WTC11 (cell line): ENCODE results near the gene MATR3. TPM values are rescaled to one million over a fixed set of nuclear protein-coding genes. Genes with fewer than 3 reads are reported as not detected.
A peak's percentile ranks its signal among the peaks of the same experiment; 100 is the strongest.
"Not testable (repeated sequence)": the region's sequence is repeated elsewhere in the genome, so short reads cannot be mapped to it uniquely, and the experiment has no call there.

Source experiments
- ATAC-seq: fragments of 200-7000 bp; cut with Tn5 transposase; 2 replicates; pipeline ENCODE4 v1.10.0; 2021; ENCODE audit warnings: mild to moderate bottlenecking, moderate library complexity
- CTCF ChIA-PET: fragments of 300-600 bp; sonication (Branson Sonifier 250); formaldehyde crosslinking; loops from one replicate; lab custom pipeline; 2021; ENCODE audit warnings: antibody characterized with exemption; lab: Charles Lee
- POLR2A ChIA-PET: fragments of 350-600 bp; sonication (Branson Sonifier 250); formaldehyde crosslinking; loops from one replicate; lab custom pipeline; 2021; ENCODE audit warnings: antibody characterized with exemption; lab: Charles Lee
- DNase-seq: peaks from one replicate; pipeline ENCODE4 v3.0.0; 2021; ENCODE audit warnings: low spot score
- H3K27ac Mint-ChIP-seq: 2 replicates; pipeline ENCODE4 v1.8.0; 2021; ENCODE audit warnings: mixed read lengths
- H3K27me3 Mint-ChIP-seq: 2 replicates; pipeline ENCODE4 v1.8.0; 2021; ENCODE audit warnings: low read depth, mild to moderate bottlenecking, moderate library complexity, mixed read lengths
- H3K36me3 Mint-ChIP-seq: 2 replicates; pipeline ENCODE4 v1.8.0; 2021; ENCODE audit warnings: mixed read lengths
- H3K4me1 Mint-ChIP-seq: 2 replicates; pipeline ENCODE4 v1.8.0; 2022; ENCODE audit warnings: mixed read lengths
- H3K4me3 Mint-ChIP-seq: 2 replicates; pipeline ENCODE4 v1.8.0; 2021; ENCODE audit warnings: mild to moderate bottlenecking, moderate library complexity, mixed read lengths
- H3K9me3 Mint-ChIP-seq: 2 replicates; pipeline ENCODE4 v1.8.0; 2021; ENCODE audit warnings: mixed read lengths
- MXD4 ChIP-seq: fragments of 250-450 bp; sonication (Bioruptor Pico); IDR thresholded peaks from 2 replicates; pipeline ENCODE4 v1.8.0; 2021; ENCODE audit warnings: mild to moderate bottlenecking, moderate library complexity, borderline replicate concordance
- NR2C2 ChIP-seq: sonication (generic); formaldehyde crosslinking; IDR thresholded peaks from 2 replicates; pipeline ENCODE4 v1.8.0; 2022; ENCODE audit warnings: mild to moderate bottlenecking, missing genetic modification reagents
- TCF7 ChIP-seq: sonication (generic); formaldehyde crosslinking; IDR thresholded peaks from 2 replicates; pipeline ENCODE4 v1.8.0; 2022; ENCODE audit warnings: mild to moderate bottlenecking, low read depth, missing genetic modification reagents, moderate library complexity
- total RNA-seq: library from RNA; stranded (reverse); gene quantifications from 3 replicates; pipeline ENCODE4 v1.2.3, GENCODE V29; 2021
- TF ChIP-seq, protein P1 (sequence below): fragments of 200-600 bp; IDR thresholded peaks from 2 replicates; pipeline ENCODE4 v1.8.0; 2022; ENCODE audit warnings: antibody characterized with exemption
- TF ChIP-seq, protein P2 (sequence below): sonication (generic); formaldehyde crosslinking; IDR thresholded peaks from 2 replicates; pipeline ENCODE4 v1.8.0; 2022; ENCODE audit warnings: mild to moderate bottlenecking, missing genetic modification reagents
- TF ChIP-seq, protein P3 (sequence below): fragments of 250-450 bp; sonication (Bioruptor Pico); IDR thresholded peaks from 2 replicates; pipeline ENCODE4 v1.9.0; 2021; ENCODE audit warnings: mild to moderate bottlenecking
- TF ChIP-seq, protein P4 (sequence below): sonication (generic); formaldehyde crosslinking; IDR thresholded peaks from 2 replicates; pipeline ENCODE4 v1.8.0; 2022; ENCODE audit warnings: missing genetic modification reagents
- TF ChIP-seq, protein P5 (sequence below): sonication (generic); formaldehyde crosslinking; IDR thresholded peaks from 2 replicates; pipeline ENCODE4 v1.8.1; 2022; ENCODE audit warnings: missing genetic modification reagents, borderline replicate concordance
- TF ChIP-seq, protein P6 (sequence below): sonication (generic); formaldehyde crosslinking; IDR thresholded peaks from 2 replicates; pipeline ENCODE4 v1.8.1; 2022; ENCODE audit warnings: low read depth, missing genetic modification reagents, borderline replicate concordance

The MATR3 gene
- total RNA-seq, 1 experiment from 2014 or later = 290 TPM

DNA sequence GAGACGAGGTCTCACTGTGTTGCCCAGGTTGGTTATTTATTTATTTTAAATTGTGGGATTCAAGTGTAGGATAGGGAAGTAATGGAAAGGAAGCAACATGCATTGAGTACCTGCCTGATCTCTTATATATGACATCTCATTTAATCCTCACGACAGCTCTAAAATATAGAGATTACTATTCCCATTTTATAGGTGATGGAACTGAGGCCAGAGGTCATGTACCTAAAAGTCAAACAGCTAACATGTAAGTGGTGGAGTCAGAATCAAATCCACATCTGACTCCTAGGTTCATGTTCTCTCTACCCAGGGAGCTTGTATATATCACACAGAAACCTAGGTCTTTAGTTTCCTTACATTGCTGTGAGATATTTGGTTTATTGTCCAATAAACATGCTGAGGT lies 26.1 kb upstream of the MATR3 start (continued):
- TF ChIP-seq NR2C2 (CRISPR knock-in tag) (no peak), MXD4 (CRISPR knock-in tag) (no peak)
- TF ChIP-seq, protein P1, sequence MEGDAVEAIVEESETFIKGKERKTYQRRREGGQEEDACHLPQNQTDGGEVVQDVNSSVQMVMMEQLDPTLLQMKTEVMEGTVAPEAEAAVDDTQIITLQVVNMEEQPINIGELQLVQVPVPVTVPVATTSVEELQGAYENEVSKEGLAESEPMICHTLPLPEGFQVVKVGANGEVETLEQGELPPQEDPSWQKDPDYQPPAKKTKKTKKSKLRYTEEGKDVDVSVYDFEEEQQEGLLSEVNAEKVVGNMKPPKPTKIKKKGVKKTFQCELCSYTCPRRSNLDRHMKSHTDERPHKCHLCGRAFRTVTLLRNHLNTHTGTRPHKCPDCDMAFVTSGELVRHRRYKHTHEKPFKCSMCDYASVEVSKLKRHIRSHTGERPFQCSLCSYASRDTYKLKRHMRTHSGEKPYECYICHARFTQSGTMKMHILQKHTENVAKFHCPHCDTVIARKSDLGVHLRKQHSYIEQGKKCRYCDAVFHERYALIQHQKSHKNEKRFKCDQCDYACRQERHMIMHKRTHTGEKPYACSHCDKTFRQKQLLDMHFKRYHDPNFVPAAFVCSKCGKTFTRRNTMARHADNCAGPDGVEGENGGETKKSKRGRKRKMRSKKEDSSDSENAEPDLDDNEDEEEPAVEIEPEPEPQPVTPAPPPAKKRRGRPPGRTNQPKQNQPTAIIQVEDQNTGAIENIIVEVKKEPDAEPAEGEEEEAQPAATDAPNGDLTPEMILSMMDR = no peak
- TF ChIP-seq, protein P2, sequence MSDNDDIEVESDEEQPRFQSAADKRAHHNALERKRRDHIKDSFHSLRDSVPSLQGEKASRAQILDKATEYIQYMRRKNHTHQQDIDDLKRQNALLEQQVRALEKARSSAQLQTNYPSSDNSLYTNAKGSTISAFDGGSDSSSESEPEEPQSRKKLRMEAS = no peak
- TF ChIP-seq, all 79 proteins: peak for 0

DNA sequence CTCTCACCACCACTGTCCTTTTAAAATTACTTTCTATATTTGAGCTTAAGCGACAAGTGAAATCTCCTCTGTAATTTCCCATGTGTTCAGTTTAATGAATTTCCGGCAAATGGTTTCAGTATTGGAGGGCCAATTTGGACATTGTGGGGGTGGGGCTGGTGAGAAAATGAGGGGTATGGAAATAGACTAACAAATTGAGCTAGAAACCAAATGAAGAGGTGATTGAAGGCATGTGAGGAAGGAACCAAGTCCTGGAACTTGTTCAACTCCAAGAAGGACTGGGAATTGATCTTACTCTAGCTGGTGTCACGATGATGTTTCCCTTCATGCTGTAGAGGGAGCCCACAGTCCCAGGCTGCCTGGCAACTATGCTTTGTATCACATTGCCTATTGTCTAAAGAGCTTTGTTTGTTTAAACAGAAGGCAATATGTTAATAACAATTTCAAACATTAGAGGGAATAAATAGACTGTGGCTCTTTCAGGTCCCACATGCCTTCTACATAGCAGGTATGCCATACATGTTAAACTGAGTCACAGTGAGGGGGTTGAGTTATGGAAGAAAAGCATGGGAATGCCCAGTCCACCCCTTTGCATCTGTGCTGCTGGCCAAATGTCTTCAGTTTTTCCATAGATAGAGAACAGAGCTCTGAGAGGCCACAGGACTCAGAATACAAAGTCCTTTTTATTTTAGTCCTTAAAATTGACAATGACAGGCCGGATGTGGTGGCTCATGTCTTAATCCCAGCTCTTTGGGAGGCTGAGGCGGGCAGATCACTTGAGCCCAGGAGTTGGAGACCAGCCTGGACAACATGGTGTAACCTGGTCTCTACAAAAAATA lies 25.0 kb upstream of the MATR3 start:
- CTCF ChIA-PET = interaction anchor here (0.5 to 1.0 kb wide), 4 partner anchors 12 to 689 kb away, joined by 3 to 4 read pairs (median 3); no protein-coding TSS in a partner anchor
- Mint-ChIP-seq H3K4me3 (no peak overlapping the region), H3K27ac (no peak overlapping the region), H3K36me3 (no peaks in the 10 kb centered on the region), H3K4me1 (peaks cover 24% of the 10 kb centered on the region), H3K9me3 (no peaks in the 10 kb centered on the region), H3K27me3 (no peaks in the 10 kb centered on the region)
- DNase-seq = no peak
- POLR2A ChIA-PET = interaction anchor here (0.6 kb wide), 1 partner anchor 9 kb away, joined by 6 read pairs; no protein-coding TSS in a partner anchor
- TF ChIP-seq, protein P3, sequence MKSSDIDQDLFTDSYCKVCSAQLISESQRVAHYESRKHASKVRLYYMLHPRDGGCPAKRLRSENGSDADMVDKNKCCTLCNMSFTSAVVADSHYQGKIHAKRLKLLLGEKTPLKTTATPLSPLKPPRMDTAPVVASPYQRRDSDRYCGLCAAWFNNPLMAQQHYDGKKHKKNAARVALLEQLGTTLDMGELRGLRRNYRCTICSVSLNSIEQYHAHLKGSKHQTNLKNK (CRISPR knock-in tag) = no peak
- no peak for TF ChIP-seq TCF7
- TF ChIP-seq, protein P4, sequence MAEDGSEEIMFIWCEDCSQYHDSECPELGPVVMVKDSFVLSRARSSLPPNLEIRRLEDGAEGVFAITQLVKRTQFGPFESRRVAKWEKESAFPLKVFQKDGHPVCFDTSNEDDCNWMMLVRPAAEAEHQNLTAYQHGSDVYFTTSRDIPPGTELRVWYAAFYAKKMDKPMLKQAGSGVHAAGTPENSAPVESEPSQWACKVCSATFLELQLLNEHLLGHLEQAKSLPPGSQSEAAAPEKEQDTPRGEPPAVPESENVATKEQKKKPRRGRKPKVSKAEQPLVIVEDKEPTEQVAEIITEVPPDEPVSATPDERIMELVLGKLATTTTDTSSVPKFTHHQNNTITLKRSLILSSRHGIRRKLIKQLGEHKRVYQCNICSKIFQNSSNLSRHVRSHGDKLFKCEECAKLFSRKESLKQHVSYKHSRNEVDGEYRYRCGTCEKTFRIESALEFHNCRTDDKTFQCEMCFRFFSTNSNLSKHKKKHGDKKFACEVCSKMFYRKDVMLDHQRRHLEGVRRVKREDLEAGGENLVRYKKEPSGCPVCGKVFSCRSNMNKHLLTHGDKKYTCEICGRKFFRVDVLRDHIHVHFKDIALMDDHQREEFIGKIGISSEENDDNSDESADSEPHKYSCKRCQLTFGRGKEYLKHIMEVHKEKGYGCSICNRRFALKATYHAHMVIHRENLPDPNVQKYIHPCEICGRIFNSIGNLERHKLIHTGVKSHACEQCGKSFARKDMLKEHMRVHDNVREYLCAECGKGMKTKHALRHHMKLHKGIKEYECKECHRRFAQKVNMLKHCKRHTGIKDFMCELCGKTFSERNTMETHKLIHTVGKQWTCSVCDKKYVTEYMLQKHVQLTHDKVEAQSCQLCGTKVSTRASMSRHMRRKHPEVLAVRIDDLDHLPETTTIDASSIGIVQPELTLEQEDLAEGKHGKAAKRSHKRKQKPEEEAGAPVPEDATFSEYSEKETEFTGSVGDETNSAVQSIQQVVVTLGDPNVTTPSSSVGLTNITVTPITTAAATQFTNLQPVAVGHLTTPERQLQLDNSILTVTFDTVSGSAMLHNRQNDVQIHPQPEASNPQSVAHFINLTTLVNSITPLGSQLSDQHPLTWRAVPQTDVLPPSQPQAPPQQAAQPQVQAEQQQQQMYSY (CRISPR knock-in tag) = peak; percentile 55; the same call in 1 of the 2 replicates
- TF ChIP-seq, protein P5, sequence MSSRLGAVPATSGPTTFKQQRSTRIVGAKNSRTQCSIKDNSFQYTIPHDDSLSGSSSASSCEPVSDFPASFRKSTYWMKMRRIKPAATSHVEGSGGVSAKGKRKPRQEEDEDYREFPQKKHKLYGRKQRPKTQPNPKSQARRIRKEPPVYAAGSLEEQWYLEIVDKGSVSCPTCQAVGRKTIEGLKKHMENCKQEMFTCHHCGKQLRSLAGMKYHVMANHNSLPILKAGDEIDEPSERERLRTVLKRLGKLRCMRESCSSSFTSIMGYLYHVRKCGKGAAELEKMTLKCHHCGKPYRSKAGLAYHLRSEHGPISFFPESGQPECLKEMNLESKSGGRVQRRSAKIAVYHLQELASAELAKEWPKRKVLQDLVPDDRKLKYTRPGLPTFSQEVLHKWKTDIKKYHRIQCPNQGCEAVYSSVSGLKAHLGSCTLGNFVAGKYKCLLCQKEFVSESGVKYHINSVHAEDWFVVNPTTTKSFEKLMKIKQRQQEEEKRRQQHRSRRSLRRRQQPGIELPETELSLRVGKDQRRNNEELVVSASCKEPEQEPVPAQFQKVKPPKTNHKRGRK (CRISPR knock-in tag) = no peak
- TF ChIP-seq, protein P6, sequence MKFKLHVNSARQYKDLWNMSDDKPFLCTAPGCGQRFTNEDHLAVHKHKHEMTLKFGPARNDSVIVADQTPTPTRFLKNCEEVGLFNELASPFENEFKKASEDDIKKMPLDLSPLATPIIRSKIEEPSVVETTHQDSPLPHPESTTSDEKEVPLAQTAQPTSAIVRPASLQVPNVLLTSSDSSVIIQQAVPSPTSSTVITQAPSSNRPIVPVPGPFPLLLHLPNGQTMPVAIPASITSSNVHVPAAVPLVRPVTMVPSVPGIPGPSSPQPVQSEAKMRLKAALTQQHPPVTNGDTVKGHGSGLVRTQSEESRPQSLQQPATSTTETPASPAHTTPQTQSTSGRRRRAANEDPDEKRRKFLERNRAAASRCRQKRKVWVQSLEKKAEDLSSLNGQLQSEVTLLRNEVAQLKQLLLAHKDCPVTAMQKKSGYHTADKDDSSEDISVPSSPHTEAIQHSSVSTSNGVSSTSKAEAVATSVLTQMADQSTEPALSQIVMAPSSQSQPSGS = no peak
- peak; percentile 43 for ATAC-seq

DNA sequence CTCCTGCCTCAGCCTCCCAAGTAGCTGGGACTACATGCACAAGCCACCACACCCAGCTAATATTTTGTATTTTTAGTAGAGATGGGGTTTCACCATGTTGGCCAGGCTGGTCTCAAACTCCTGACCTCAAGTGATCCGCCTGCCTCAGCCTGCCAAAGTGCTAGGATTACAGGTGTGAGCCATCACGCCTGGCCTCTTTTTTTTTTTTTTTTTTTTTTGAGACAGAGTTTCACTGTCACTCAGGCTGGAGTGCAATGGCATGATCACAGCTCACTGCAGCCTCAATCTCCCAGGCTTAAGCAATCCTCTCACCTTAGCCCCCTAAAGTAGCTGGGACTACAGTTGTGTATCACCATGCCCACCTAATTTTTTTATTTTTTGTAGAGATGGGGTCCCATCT lies 22.8 kb upstream of the MATR3 start:
- ChIA-PET POLR2A (interaction anchor here (0.6 kb wide), 1 partner anchor 1042 kb away, joined by 5 read pairs; no protein-coding TSS in a partner anchor), CTCF (interaction anchor here (0.7 kb wide), 1 partner anchor 440 kb away, joined by 3 read pairs; no protein-coding TSS in a partner anchor)
- not testable (repeated sequence) for H3K27ac Mint-ChIP-seq, H3K27me3 Mint-ChIP-seq, DNase-seq, ATAC-seq, H3K9me3 Mint-ChIP-seq, H3K4me3 Mint-ChIP-seq
- Mint-ChIP-seq H3K4me1 (peaks cover 28% of the 10 kb centered on the region), H3K36me3 (peaks cover 14% of the 10 kb centered on the region)
